C4-2B (cell line): ENCODE results near the gene CRIP1.

Experiments
- CTCF ChIP-seq: fragments of 450-650 bp; conservative IDR thresholded peaks from 2 replicates; pipeline ENCODE4 v1.5.1; 2017; ENCODE audit warnings: mild to moderate bottlenecking
- ZFX ChIP-seq: fragments of 450-650 bp; IDR thresholded peaks from 2 replicates; pipeline ENCODE4 v1.6.1; 2017

GRCh38 chr14:105448706-105449111 lies 38.0 kb upstream of the CRIP1 start:
- peak; percentile 90 for TF ChIP-seq CTCF
- TF ChIP-seq ZFX, result no peak
